ENCODE data around the gene C13orf42. TPM values are rescaled to one million over a fixed set of nuclear protein-coding genes. Genes with fewer than 3 reads are reported as not detected.

The C13orf42 gene
- total and polyA plus RNA-seq, 2 donors (not counting 3 experiments of a cell fraction or from before 2014, with no cell fraction given), result not detected

- no peaks in the 10 kb centered on the region for H3K9me1 ChIP-seq (replicated peaks; ENCODE audit: control insufficient read depth, extremely low read depth, insufficient read depth, low read length)
- H3K27me3 ChIP-seq (ENCODE audit: control insufficient read depth in 2 of 2, insufficient read depth in 2 of 2, low read length in 2 of 2), result no peaks in the 10 kb centered on the region
- POLR2A ChIA-PET, result no interaction called here
- H3K36me3 ChIP-seq (ENCODE audit: control insufficient read depth in 2 of 2, extremely low read depth in 1 of 2, insufficient read depth in 2 of 2, low read length in 2 of 2), result no peaks in the 10 kb centered on the region
- peak; percentile 87 for FAIRE-seq
- peak overlapping the region; percentile 9 for H3K27ac ChIP-seq (ENCODE audit: insufficient read depth, low read depth, low read length)
- BruUV-seq (replicated peaks), result TSS peak; percentile 95
- DNase-seq (ENCODE audit: low read depth, low spot score), result peak; percentile 78
- TF ChIP-seq CTCF (IDR thresholded peaks at IDR 0.05; ENCODE audit: extremely low read depth in 1 of 2, insufficient read depth in 1 of 2, low read depth in 1 of 2, low read length in 2 of 2) (no peak), FOS (IDR thresholded peaks at IDR 0.05; ENCODE audit: borderline replicate concordance, insufficient read depth, low read length) (peak; percentile 34), MYC (IDR thresholded peaks at IDR 0.05; ENCODE audit: low read depth, low read length) (no peak), JUN (IDR thresholded peaks at IDR 0.05; ENCODE audit: borderline replicate concordance, insufficient read depth, insufficient read length, low read depth) (peak; percentile 61), POLR2A (IDR thresholded peaks at IDR 0.05; ENCODE audit: low read depth, low read length) (no peak), MAX (IDR thresholded peaks at IDR 0.05; ENCODE audit: insufficient read depth, insufficient read length) (no peak), POLR2AphosphoS5 (IDR thresholded peaks at IDR 0.05; ENCODE audit: insufficient read depth, low read depth, low read length) (no peak), EZH2 (IDR thresholded peaks at IDR 0.05; ENCODE audit: borderline replicate concordance, low read depth, low read length, severe bottlenecking) (no peak), GATA2 (IDR thresholded peaks at IDR 0.05; ENCODE audit: insufficient read depth, insufficient read length, low read depth, low read length) (no peak)
- intact Hi-C loops (cut with micrococcal nuclease) (no loop called here), dilution Hi-C loops (cut with MboI; ENCODE audit: extremely low pct_ligation_motif_present, low sequenced_read_pairs) (no loop called here)
- no peaks in the 10 kb centered on the region for H3K79me2 ChIP-seq (ENCODE audit: control insufficient read depth, insufficient read depth, low read length)
- H2AFZ ChIP-seq (ENCODE audit: low read depth, low read length), result peak overlapping the region; percentile 52
- H3K4me3 ChIP-seq (replicated peaks in 1 of 3; ENCODE audit: insufficient read depth in 1 of 3, low read depth in 1 of 3, low read length in 3 of 3), result peak overlapping the region in 1 of 3 experiments; percentile 18
- peak overlapping the region; percentile 50 for H3K4me2 ChIP-seq (ENCODE audit: insufficient read depth, low read length)
- CTCF ChIA-PET, result interaction anchor here (0.7 to 10.6 kb wide), 8 partner anchors 29 to 644 kb away, joined by 3 to 378 read pairs (median 4); no protein-coding TSS in a partner anchor
- H3K9me3 ChIP-seq (replicated peaks; ENCODE audit: control insufficient read depth, insufficient read depth, low read length), result no peaks in the 10 kb centered on the region
- no peaks in the 10 kb centered on the region for H4K20me1 ChIP-seq (replicated peaks; ENCODE audit: control insufficient read depth, extremely low read depth, insufficient read depth, low read length)
- no peak overlapping the region for H3K9ac ChIP-seq (replicated peaks; ENCODE audit: extremely low read depth, insufficient read depth, low read length)
- H3K4me1 ChIP-seq (ENCODE audit: control insufficient read depth, extremely low read depth, insufficient read depth, low read length), result peaks cover 7% of the 10 kb centered on the region
Measured at GRCh38 chr13:51154029-51154555, 43.0 kb upstream of the C13orf42 start.
